Spleen (tissue), 11 donors: Measurements from ENCODE around the gene RAB4A. TPM values are rescaled to one million over a fixed set of nuclear protein-coding genes. Genes with fewer than 3 reads are reported as not detected.

Source experiments
- DNase-seq: peaks from one replicate; pipeline ENCODE4 v3.0.0-alpha.2; 2020
- H3K27ac ChIP-seq, 8 donors: fragments of 200-600 bp; sonication (generic) in 7 of 8; 1 replicate in 4 of 8; 2 replicates in 4 of 8; pipeline versions ENCODE4 v1.5.0 to v1.8.0; 2016 to 2021; ENCODE audit warnings: inconsistent platforms in 4 of 8, mild to moderate bottlenecking in 4 of 8, moderate library complexity in 1 of 8
- H3K27me3 ChIP-seq, 7 donors: fragments of 200-600 bp; sonication (generic) in 6 of 7; replicated peaks in 1 of 7; 1 replicate in 4 of 7; 2 replicates in 3 of 7; pipeline versions ENCODE4 v1.5.0 to v1.8.0; 2016 to 2021; ENCODE audit warnings: inconsistent platforms in 3 of 7, mild to moderate bottlenecking in 1 of 7
- H3K36me3 ChIP-seq, 6 donors: fragments of 200-600 bp; sonication (generic) in 5 of 6; 1 replicate in 4 of 6; 2 replicates in 2 of 6; pipeline versions ENCODE4 v1.5.0 to v1.8.0; 2016 to 2021; ENCODE audit warnings: inconsistent platforms in 2 of 6
- H3K4me1 ChIP-seq, 6 donors: fragments of 200-600 bp; sonication (generic) in 5 of 6; 1 replicate in 3 of 6; 2 replicates in 3 of 6; pipeline versions ENCODE4 v1.5.0 to v1.8.0; 2016 to 2021; ENCODE audit warnings: inconsistent platforms in 3 of 6
- H3K4me3 ChIP-seq, 8 donors: fragments of 200-600 bp; sonication (generic) in 7 of 8; 1 replicate in 4 of 8; 2 replicates in 4 of 8; pipeline versions ENCODE4 v1.5.0 to v1.8.0; 2016 to 2021; ENCODE audit warnings: inconsistent platforms in 4 of 8, mild to moderate bottlenecking in 4 of 8, moderate library complexity in 2 of 8
- H3K9me3 ChIP-seq, 8 donors: fragments of 200-600 bp; sonication (generic) in 7 of 8; 1 replicate in 4 of 8; 2 replicates in 4 of 8; pipeline versions ENCODE4 v1.5.0 to v1.8.0; 2016 to 2021; ENCODE audit warnings: inconsistent platforms in 4 of 8
- POLR2A ChIP-seq, 3 donors: fragments of 450-650 bp; IDR thresholded peaks; one replicate each; pipeline ENCODE4 v1.5.1; 2017; ENCODE audit warnings: antibody characterized with exemption in 3 of 3, mild to moderate bottlenecking in 1 of 3
- POLR2AphosphoS5 ChIP-seq, 3 donors: sonication (generic); formaldehyde crosslinking; IDR thresholded peaks; one replicate each; pipeline ENCODE4 v1.5.1; 2017; ENCODE audit warnings: antibody characterized with exemption in 3 of 3
- WGBS, 5 donors: extraction: QIAGEN DNeasy Blood & Tissue Kit in 3 of 5; methylation state at CpG; one replicate each; pipeline versions ENCODE4 v1.1.5 to v1.1.7; 2013 to 2018; 5-methylcytosine and 5-hydroxymethylcytosine counted together
- intact Hi-C: fragments of 100-400 bp; cut with DNase I; formaldehyde crosslinking; loops from one replicate; pipeline ENCODE4 v1.15.0; 2023; ENCODE audit warnings: low total_unique reads
- polyA plus RNA-seq, 3 donors: library from polyadenylated mRNA; stranded (reverse); fragments of 200-250 nt; gene quantifications; one replicate each; pipeline ENCODE4 v1.2.1, GENCODE V29; 2013
- total RNA-seq, 7 donors: library from RNA; depleted of rRNA in 3 of 7; stranded (reverse); fragments of >200 nt in 3 of 7; fragmentation: NEBNext Ultra II Directional in 4 of 7; extraction: Animal tissue kit (Norgen Biotek cat#: 25700) in 4 of 7; gene quantifications; one replicate each; pipeline versions ENCODE4 v1.1.0 to v1.2.1, GENCODE V29; 2016 to 2021
- TF ChIP-seq, protein P1 (sequence below), 11 experiments: fragments of 200-600 bp in 7 of 11; fragments of 450-650 bp in 4 of 11; sonication (generic) in 4 of 11; IDR thresholded peaks in 8 of 11; conservative IDR thresholded peaks in 3 of 11; 1 replicate in 7 of 11; 2 replicates in 4 of 11; pipeline versions ENCODE4 v1.4.0 to v1.8.0; 2016 to 2021; ENCODE audit warnings: antibody characterized with exemption in 11 of 11, inconsistent platforms in 4 of 11, mild to moderate bottlenecking in 1 of 11
- donor health status: healthy with polysubstance abuse.
- donor health status: DM: no; HTN: no; CAD: no; lungs with moderate emphysema.
- donor health status: DM: no; HTN: no; CAD: no.
- donor health status: Bipolar disorder and iron deficiency.
- donor health status: healthy.
- donor health status: DM: no; HTN: no; CAD: no.
- donor health status: DM: yes; HTN: yes; CAD: no.

Gene RAB4A
- total and polyA plus RNA-seq, 10 donors, result 19.7 to 49.8 (median 27.0) TPM

DNA sequence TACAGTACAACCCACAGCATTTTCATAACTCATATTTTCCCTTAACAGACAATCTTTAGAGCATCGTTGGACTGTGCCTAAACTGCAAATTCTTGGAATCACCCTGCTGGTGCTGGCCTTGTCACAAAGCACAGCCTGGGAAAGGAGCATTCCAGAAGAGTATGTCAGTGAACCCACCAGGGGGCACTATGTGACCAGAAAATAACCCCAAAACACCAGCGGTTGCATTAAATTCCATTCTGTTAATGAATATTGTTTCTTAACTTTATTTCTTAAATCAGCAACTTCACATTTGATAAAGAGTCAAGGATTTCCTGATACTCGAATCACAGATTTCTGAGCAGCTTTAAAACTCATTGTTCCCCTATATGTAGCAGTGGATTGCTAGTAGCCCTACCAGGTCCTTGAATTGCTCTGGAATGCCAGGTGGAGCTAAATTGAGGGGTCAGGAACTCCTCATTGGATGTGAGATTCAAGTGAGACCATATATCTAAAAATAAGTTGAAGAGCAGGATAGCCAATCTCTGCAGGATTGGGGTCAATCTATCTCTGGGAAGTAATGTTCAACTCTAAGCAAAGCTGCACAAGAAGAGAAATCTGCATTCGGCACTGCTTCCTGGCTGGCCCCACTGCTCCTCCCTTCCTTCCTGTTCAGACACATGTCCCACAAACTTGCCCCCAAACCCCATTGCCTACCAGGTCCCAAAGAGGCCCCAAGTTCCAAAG lies 12.7 kb upstream of the RAB4A start:
- Histone ChIP-seq H3K9me3 (no peaks in the 10 kb centered on the region), H3K4me3 (no peak overlapping the region), H3K27ac (no peak overlapping the region), H3K4me1 (peaks cover 7 to 30% (median 18%) of the 10 kb centered on the region in 6 donors), H3K27me3 (no peaks in the 10 kb centered on the region), H3K36me3 (no peaks in the 10 kb centered on the region)
- 4 to 8% (median 5%) methylated on average over 4 of the region's 4 CpGs for WGBS, 5 donors
- intact Hi-C loops, result loop anchor here (5.0 to 10.0 kb wide), 2 partner anchors 219 to 583 kb away; no protein-coding TSS in a partner anchor
- TF ChIP-seq POLR2AphosphoS5 (IDR thresholded peaks at IDR 0.05), result no peak
- TF ChIP-seq, protein P1, sequence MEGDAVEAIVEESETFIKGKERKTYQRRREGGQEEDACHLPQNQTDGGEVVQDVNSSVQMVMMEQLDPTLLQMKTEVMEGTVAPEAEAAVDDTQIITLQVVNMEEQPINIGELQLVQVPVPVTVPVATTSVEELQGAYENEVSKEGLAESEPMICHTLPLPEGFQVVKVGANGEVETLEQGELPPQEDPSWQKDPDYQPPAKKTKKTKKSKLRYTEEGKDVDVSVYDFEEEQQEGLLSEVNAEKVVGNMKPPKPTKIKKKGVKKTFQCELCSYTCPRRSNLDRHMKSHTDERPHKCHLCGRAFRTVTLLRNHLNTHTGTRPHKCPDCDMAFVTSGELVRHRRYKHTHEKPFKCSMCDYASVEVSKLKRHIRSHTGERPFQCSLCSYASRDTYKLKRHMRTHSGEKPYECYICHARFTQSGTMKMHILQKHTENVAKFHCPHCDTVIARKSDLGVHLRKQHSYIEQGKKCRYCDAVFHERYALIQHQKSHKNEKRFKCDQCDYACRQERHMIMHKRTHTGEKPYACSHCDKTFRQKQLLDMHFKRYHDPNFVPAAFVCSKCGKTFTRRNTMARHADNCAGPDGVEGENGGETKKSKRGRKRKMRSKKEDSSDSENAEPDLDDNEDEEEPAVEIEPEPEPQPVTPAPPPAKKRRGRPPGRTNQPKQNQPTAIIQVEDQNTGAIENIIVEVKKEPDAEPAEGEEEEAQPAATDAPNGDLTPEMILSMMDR (IDR thresholded peaks at IDR 0.05 in 8 of 11, conservative IDR thresholded peaks at IDR 0.05 in 3 of 11), result peak; percentile 70 to 92 (median 85)
- TF ChIP-seq POLR2A (IDR thresholded peaks at IDR 0.05), result no peak
- no peak for DNase-seq

DNA sequence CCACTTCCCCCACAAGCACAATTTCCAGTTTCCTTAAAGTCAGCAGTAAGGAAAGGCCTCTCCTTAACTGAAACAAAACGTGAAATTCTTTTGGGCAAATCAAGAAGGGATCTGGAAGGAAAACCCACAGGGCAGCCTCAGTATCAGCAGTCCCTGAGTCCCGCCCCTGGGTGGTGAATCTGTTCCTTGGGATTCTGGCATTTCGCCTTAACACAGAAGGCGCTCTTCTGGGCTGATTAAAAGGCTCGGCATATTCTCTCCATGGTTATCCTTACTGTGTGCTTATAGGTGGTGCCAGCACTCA lies 12.2 kb upstream of the RAB4A start:
- DNase-seq, result no peak
- Histone ChIP-seq H3K27ac (no peak overlapping the region), H3K4me3 (no peak overlapping the region), H3K27me3 (no peaks in the 10 kb centered on the region), H3K36me3 (no peaks in the 10 kb centered on the region), H3K4me1 (peaks cover 7 to 25% (median 14%) of the 10 kb centered on the region in 6 donors), H3K9me3 (no peaks in the 10 kb centered on the region)
- TF ChIP-seq POLR2A (IDR thresholded peaks at IDR 0.05) (no peak), POLR2AphosphoS5 (IDR thresholded peaks at IDR 0.05) (no peak)
- TF ChIP-seq, protein P1 (IDR thresholded peaks at IDR 0.05 in 8 of 11, conservative IDR thresholded peaks at IDR 0.05 in 3 of 11), result no peak
- WGBS, 5 donors, result 53 to 72% (median 64%) methylated on average over 5 of the region's 5 CpGs
- intact Hi-C loops, result loop anchor here (5.0 to 10.0 kb wide), 2 partner anchors 219 to 584 kb away; no protein-coding TSS in a partner anchor

- 78 to 89% (median 80%) methylated on average over 3 of the region's 3 CpGs for WGBS, 5 donors
- intact Hi-C loops, result no loop called here
These were observed 10.6 kb upstream of the RAB4A start for GRCh38 chr1:229260297-229260696.

DNA sequence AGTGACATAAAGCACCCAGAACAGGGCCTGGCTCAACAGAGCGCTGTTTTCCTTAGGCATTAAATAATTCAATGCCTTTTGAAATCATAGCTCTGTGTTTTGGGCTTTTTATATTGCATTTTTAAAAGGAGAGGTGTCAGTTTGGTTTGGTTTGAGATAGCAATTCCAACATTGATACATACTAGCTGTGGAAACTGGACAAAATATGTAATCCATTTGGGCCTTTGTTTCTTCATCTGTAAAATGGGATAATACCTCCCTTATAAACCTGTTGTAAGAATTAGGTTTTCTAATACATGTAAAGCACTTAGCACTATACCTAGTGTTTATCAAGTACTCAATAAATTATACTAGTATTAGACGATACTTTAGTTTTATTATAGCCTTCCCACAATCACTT lies 8.7 kb upstream of the RAB4A start:
- intact Hi-C loops, result no loop called here
- H3K4me1 ChIP-seq, result peaks cover 6 to 12% (median 7%) of the 10 kb centered on the region in 6 donors
- WGBS, 5 donors, result 90 to 100% (median 95%) methylated on average over 2 of the region's 2 CpGs

More at GRCh38 chr1:229260297-229260696, 10.6 kb upstream of the RAB4A start:
- no peak for DNase-seq
- Histone ChIP-seq H3K4me1 (peaks cover 6 to 12% (median 7%) of the 10 kb centered on the region in 6 donors), H3K36me3 (no peaks in the 10 kb centered on the region), H3K9me3 (no peaks in the 10 kb centered on the region), H3K4me3 (no peak overlapping the region), H3K27me3 (no peaks in the 10 kb centered on the region), H3K27ac (no peak overlapping the region)
- TF ChIP-seq POLR2AphosphoS5 (IDR thresholded peaks at IDR 0.05), result no peak
- TF ChIP-seq, protein P1 (IDR thresholded peaks at IDR 0.05 in 8 of 11, conservative IDR thresholded peaks at IDR 0.05 in 3 of 11), result no peak
- TF ChIP-seq POLR2A (IDR thresholded peaks at IDR 0.05), result no peak

More for the DNA sequence above, 8.7 kb upstream of the RAB4A start:
- Histone ChIP-seq H3K27ac (no peak overlapping the region), H3K27me3 (no peaks in the 10 kb centered on the region), H3K36me3 (no peaks in the 10 kb centered on the region), H3K4me3 (no peak overlapping the region), H3K9me3 (peaks cover 0 to 7% (median 1%) of the 10 kb centered on the region in 8 donors)
- no peak for DNase-seq
- no peak for TF ChIP-seq POLR2AphosphoS5 (IDR thresholded peaks at IDR 0.05)
- TF ChIP-seq, protein P1 (IDR thresholded peaks at IDR 0.05 in 8 of 11, conservative IDR thresholded peaks at IDR 0.05 in 3 of 11), result no peak
- TF ChIP-seq POLR2A (IDR thresholded peaks at IDR 0.05), result no peak
